Left kidney (tissue), 2 donors: ENCODE measurements around the gene MOSMO. TPM values are rescaled to one million over a fixed set of nuclear protein-coding genes. Genes with fewer than 3 reads are reported as not detected.
"Not testable (repeated sequence)": the region's sequence is repeated elsewhere in the genome, so short reads cannot be mapped to it uniquely, and the experiment has no call there.

Experiments
- DNase-seq: peaks from one replicate; pipeline ENCODE4 v3.0.0-alpha.2; 2013
- polyA plus RNA-seq: library from polyadenylated mRNA; unstranded; fragments of 120-200 nt; gene quantifications from one replicate; pipeline ENCODE4 v1.2.1, GENCODE V29; 2013; ENCODE audit not compliant: insufficient read length

The MOSMO gene
- polyA plus RNA-seq, 1 donor, result 24.5 TPM

- DNase-seq, result no peak
Observed at GRCh38 chr16:22001591-22001990, 6.3 kb upstream of the MOSMO start.

GRCh38 chr16:22002047-22002446, 5.9 kb upstream of the MOSMO start:
- DNase-seq, result not testable (repeated sequence)

GRCh38 chr16:22003195-22003594, 4.7 kb upstream of the MOSMO start:
- DNase-seq, result no peak

- no peak for DNase-seq
Observed at GRCh38 chr16:22004341-22004740, 3.6 kb upstream of the MOSMO start.

GRCh38 chr16:22005746-22006145, 2.2 kb upstream of the MOSMO start:
- DNase-seq, result no peak

GRCh38 chr16:22006636-22007035, 1.3 kb upstream of the MOSMO start:
- no peak for DNase-seq

- no peak for DNase-seq
Observed at GRCh38 chr16:22007159-22007508, 777 bp upstream of the MOSMO start.

GRCh38 chr16:22008215-22009059, 526 bp downstream of the MOSMO start:
- no peak for DNase-seq

GRCh38 chr16:22010902-22011301, 3.0 kb downstream of the MOSMO start:
- DNase-seq, result no peak

GRCh38 chr16:22012241-22012640, 4.3 kb downstream of the MOSMO start:
- DNase-seq, result no peak

GRCh38 chr16:22013486-22013885, 5.6 kb downstream of the MOSMO start:
- DNase-seq, result no peak

GRCh38 chr16:22014271-22014873, 6.5 kb downstream of the MOSMO start:
- no peak for DNase-seq

- no peak for DNase-seq
Observed at GRCh38 chr16:22016927-22017326, 9.0 kb downstream of the MOSMO start.

- DNase-seq, result no peak
Observed at GRCh38 chr16:22018559-22018958, 10.6 kb downstream of the MOSMO start.

GRCh38 chr16:22022151-22022550, 14.2 kb downstream of the MOSMO start:
- no peak for DNase-seq

- no peak for DNase-seq
Observed at GRCh38 chr16:22023505-22023904, 15.6 kb downstream of the MOSMO start.

- not testable (repeated sequence) for DNase-seq
Observed at GRCh38 chr16:22024785-22025184, 16.9 kb downstream of the MOSMO start.

- DNase-seq, result no peak
Observed at GRCh38 chr16:22027633-22028032, 19.7 kb downstream of the MOSMO start.

GRCh38 chr16:22029632-22030031, 21.7 kb downstream of the MOSMO start:
- DNase-seq, result no peak

- no peak for DNase-seq
Observed at GRCh38 chr16:22030087-22030812, 22.3 kb downstream of the MOSMO start.

- no peak for DNase-seq
Observed at GRCh38 chr16:22031483-22032083, 23.7 kb downstream of the MOSMO start.

GRCh38 chr16:22034503-22034902, 26.6 kb downstream of the MOSMO start:
- no peak for DNase-seq

- no peak for DNase-seq
Observed at GRCh38 chr16:22035153-22035552, 27.2 kb downstream of the MOSMO start.
